Fibroblast of skin of right biceps (primary cell): ENCODE results near the gene PAIP2.

Source experiments
- DNase-seq: peaks from one replicate; pipeline ENCODE4 v3.0.0-alpha.2; 2013

The PAIP2 gene

DNA sequence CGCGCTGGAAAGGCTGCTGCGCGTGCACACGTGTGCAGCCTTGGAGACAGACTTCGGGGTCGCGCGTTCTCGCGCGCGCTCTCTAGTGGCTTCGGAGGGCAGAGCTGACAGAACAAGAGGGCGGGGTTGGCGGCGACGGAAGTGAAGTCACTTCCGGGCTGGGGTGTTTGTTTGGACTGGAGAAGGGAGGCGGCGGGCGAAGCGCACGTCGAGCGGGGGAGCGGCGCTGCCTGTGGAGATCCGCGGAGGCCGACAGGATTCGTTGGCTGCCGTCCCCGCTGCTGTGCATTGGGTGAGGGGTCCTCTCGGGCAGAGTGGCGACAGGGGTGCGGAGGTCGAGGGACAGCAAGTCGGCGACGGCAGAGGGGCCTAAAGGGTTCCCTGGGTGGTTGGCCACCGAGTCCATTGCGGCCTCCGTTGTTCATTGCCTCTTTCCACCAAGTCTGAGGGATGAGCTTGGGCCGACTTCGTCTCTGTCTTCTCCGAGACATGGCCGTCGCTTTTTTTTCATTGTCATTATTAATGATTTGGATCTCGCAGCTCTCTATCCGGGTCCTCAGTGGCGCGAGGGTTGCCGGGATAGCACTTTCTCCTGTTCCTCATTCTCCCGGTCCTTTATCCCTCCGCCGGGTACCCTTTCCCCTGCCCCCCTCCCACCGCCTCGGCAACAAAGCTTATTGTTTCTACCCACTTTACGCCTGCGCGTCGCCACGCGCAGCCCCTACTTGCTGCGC, at the start of gene PAIP2:
Gene PAIP2 (plus strand): TSS at position 166 of the 734 bp plus-strand sequence. CDS start 21,931 bp downstream, outside the sequence.
- DNase-seq: peak; percentile 98

DNA sequence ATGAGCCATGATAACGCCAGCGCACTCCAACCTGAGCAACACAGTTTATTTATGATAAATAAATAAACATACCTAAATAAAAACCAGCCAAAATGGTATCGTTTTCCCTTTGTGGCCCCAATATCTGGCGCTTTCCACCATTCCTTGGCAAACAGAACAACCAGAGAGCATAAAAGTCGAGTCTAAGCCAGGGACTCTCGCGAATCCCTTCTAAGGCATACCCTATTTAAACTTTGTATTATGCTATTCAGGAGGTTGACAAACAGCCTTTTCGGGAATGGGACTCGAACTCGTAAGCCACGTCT, 48.5 kb upstream of the PAIP2 start:
- no peak for DNase-seq

GRCh38 chr5:139293507-139294373, 47.9 kb upstream of the PAIP2 start, which contains the start of gene MATR3:
Gene MATR3 (plus strand): TSS chr5:139293740. CDS start chr5:139307416, 13,676 bp downstream.
- peak; percentile 97 for DNase-seq

GRCh38 chr5:139294374-139295165, 47.1 kb upstream of the PAIP2 start:
- DNase-seq: peak; percentile 80

DNA sequence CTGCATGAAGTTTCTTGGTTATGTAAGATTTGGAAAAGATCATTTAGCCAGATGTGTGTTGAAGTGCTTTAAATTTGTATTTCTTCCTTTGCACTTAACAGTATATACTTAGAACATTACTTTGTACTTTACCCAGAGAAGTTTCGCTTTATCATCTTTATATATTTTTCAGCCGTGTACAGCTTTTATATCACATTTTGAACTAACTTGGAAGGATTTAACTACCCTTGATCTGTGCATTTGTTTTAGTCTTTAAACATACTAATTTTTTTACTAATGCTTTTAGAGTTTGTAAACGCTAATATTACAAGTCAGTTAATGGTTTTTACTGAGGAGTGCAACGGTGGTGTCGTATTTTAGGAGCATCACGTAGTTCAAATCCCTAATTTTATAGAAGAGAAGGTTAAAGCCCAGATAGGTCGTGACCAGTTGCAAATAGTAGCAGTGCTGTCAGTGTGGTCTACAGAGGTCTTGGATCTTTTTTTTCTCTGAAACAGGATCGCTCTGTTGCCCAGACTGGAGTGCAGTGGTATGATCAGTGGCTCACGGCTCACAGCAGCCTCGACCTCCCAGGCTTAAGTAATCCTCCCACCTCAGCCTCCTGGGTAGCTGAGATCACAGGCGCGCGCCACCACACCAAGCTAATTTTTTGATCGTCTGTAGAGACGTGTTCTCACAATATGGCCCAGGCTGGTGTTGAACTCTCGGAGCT, 46.2 kb upstream of the PAIP2 start:
- DNase-seq: no peak

- DNase-seq: no peak
Measured at GRCh38 chr5:139296198-139296597, 45.5 kb upstream of the PAIP2 start.

GRCh38 chr5:139296862-139297326, 44.8 kb upstream of the PAIP2 start:
- DNase-seq: no peak

GRCh38 chr5:139297439-139298133, 44.1 kb upstream of the PAIP2 start:
- DNase-seq: no peak

- no peak for DNase-seq
Measured at GRCh38 chr5:139298242-139298641, 43.4 kb upstream of the PAIP2 start.

DNA sequence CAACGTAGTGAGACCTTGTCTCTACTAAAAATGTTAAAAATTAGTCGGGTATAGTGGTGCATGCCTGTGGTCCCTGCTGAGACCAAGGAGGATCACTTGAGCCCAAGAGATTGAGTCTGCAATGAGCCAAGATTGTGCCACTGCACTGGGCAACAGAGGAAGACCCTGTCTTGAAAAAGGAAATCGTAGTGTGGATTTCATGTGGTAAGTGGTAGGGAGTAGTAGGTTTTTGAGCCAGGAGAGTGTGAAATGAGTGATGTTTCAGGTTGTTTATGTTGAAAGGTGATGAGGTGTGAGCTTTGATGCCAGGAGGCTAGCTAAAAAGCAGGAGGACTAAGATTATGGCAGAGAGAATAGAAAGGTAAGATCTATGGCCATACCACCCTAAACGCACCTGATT, 42.2 kb upstream of the PAIP2 start:
- no peak for DNase-seq

GRCh38 chr5:139301808-139302499, 39.7 kb upstream of the PAIP2 start:
- no peak for DNase-seq

GRCh38 chr5:139304391-139305324, 37.0 kb upstream of the PAIP2 start:
- no peak for DNase-seq

GRCh38 chr5:139306197-139306596, 35.5 kb upstream of the PAIP2 start:
- DNase-seq: no peak

GRCh38 chr5:139306628-139307379, 34.9 kb upstream of the PAIP2 start:
- no peak for DNase-seq

GRCh38 chr5:139308797-139309196, 32.9 kb upstream of the PAIP2 start:
- no peak for DNase-seq

GRCh38 chr5:139310715-139311186, 30.9 kb upstream of the PAIP2 start:
- peak; percentile 24 for DNase-seq

GRCh38 chr5:139312075-139312474, 29.6 kb upstream of the PAIP2 start:
- no peak for DNase-seq

DNA sequence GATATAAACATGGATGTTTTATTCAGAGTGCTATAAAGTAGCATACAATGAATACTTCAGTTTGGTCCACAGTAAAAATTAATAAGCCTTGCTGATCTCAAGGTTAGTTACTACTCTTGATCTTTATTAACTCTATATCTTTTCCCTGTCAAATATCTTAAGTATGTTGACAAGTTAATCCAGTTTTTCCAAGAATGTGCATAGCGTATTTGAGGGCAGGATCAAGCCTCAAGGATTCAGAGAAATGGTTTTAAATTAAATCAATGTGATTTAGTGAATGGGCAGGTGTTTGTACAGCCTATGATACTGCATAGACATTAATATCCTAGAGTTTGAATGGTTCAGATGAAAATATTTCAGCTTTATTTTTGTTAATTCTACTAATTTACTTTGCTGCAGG, 27.4 kb upstream of the PAIP2 start:
- no peak for DNase-seq

DNA sequence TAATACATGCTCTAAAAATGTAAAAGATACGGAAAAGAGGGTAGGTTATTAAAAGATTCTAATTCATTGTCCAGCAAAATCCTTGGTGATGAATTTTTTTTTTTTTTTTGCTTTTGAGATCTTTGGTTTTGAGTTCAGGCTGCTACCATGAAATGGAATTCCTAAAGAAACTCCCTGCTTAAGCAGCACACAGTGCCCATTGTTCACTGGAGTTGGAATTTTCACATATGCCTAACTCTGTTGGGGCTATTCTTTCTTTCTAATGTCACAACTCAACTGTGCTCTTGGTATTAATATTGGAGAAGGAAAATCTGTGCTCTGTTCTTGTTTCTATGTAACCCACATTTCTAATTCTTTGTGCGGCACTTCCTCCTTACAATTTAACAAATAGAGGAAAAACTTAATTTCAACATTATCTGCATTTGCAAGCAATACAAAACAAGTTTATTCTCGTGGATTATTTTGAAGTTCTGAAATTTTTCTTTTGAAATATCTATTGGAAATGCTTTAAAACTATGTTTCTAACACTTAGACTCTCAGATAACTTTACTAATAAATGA, 26.5 kb upstream of the PAIP2 start:
- DNase-seq: no peak
